Stimulated activated CD4-positive, alpha-beta T cell treated with anti-CD3 and anti-CD28 coated beads, Interleukin-4, amount 100 ng/mL, for 24 hours (primary cell): ENCODE results near the gene PSKH1.
"Not testable (repeated sequence)": the region's sequence is repeated elsewhere in the genome, so short reads cannot be mapped to it uniquely, and the experiment has no call there.

Source experiments
- DNase-seq: peaks from one replicate; pipeline ENCODE4 v3.0.0-alpha.2; 2020

PSKH1 gene

GRCh38 chr16:67927131-67927941, 34.3 kb downstream of the PSKH1 start:
- no peak for DNase-seq

- DNase-seq: no peak
Measured at GRCh38 chr16:67928147-67928546, 35.1 kb downstream of the PSKH1 start.

- DNase-seq: peak; percentile 85
Measured at GRCh38 chr16:67928561-67929364, 35.7 kb downstream of the PSKH1 start.

- no peak for DNase-seq
Measured at GRCh38 chr16:67930191-67930590, 37.1 kb downstream of the PSKH1 start.

GRCh38 chr16:67930678-67931211, 37.7 kb downstream of the PSKH1 start:
- no peak for DNase-seq

- DNase-seq: no peak
Measured at GRCh38 chr16:67931712-67932461, 38.8 kb downstream of the PSKH1 start, which contains the start of gene CTRL. CTRL (minus strand) TSS chr16:67931862; CDS start chr16:67931852, 10 bp downstream.

- no peak for DNase-seq
Measured at GRCh38 chr16:67932462-67932840, 39.4 kb downstream of the PSKH1 start.

- no peak for DNase-seq
Measured at GRCh38 chr16:67933805-67934204, 40.8 kb downstream of the PSKH1 start.

GRCh38 chr16:67934306-67935100, 41.4 kb downstream of the PSKH1 start:
- DNase-seq: no peak

GRCh38 chr16:67935101-67935401, 42.0 kb downstream of the PSKH1 start:
- DNase-seq: no peak

- peak; percentile 96 for DNase-seq
Measured at GRCh38 chr16:67935402-67936123, 42.5 kb downstream of the PSKH1 start.

- peak; percentile 57 for DNase-seq
Measured at GRCh38 chr16:67936124-67936879, 43.2 kb downstream of the PSKH1 start, which contains the start of gene PSMB10. PSMB10 (minus strand) TSS chr16:67936850; CDS start chr16:67936749, 101 bp downstream.

- peak; percentile 82 for DNase-seq
Measured at GRCh38 chr16:67936880-67937605, 44.0 kb downstream of the PSKH1 start.

GRCh38 chr16:67937713-67938112, 44.7 kb downstream of the PSKH1 start:
- DNase-seq: not testable (repeated sequence)

- peak; percentile 48 for DNase-seq
Measured at GRCh38 chr16:67939507-67940445, 46.7 kb downstream of the PSKH1 start.

- no peak for DNase-seq
Measured at GRCh38 chr16:67940446-67941089, 47.5 kb downstream of the PSKH1 start.

- DNase-seq: no peak
Measured at GRCh38 chr16:67941469-67942199, 48.6 kb downstream of the PSKH1 start.

- peak; percentile 52 for DNase-seq
Measured at GRCh38 chr16:67942200-67942509, 49.1 kb downstream of the PSKH1 start.
